HCT116 (cell line): Measurements from ENCODE around the gene USP24. TPM values are rescaled to one million over a fixed set of nuclear protein-coding genes. Genes with fewer than 3 reads are reported as not detected.

Experiments
- ATAC-seq: fragments of 200-7000 bp; cut with Tn5 transposase; 2 replicates; pipeline ENCODE4 v1.9.1; 2020; ENCODE audit warnings: mild to moderate bottlenecking, moderate library complexity
- BruUV-seq: library from RNA; stranded (reverse); fragments of 400-500 nt; replicated peaks from 2 replicates; lab custom pipeline; 2021; lab: Mats Ljungman, UMichigan
- CTCF ChIA-PET: fragments of 300-600 bp; sonication (Branson Sonifier 250); formaldehyde crosslinking; loops from one replicate; lab custom pipeline; 2021; ENCODE audit warnings: antibody characterized with exemption; lab: Charles Lee
- POLR2A ChIA-PET: fragments of 300-600, 350-600 bp; sonication (Branson Sonifier 250); formaldehyde crosslinking; loops from one replicate; lab custom pipeline; 2021; ENCODE audit warnings: antibody characterized with exemption; lab: Charles Lee
- RAD21 ChIA-PET, 2 experiments: fragments of 300-600 bp; sonication (Branson Sonifier 250); formaldehyde crosslinking; loops; one replicate each; lab custom pipeline; 2023; ENCODE audit warnings: low total read pairs in 2 of 2; ENCODE audit not compliant: uncharacterized antibody in 2 of 2, unreplicated experiment in 2 of 2, low non-redundant PET in 1 of 2; lab: Charles Lee
- DNase-seq: peaks from one replicate; pipeline ENCODE4 v3.0.0-alpha.2; 2010; ENCODE audit warnings: low read depth, low spot score
- H2AFZ ChIP-seq: fragments of 200-600 bp; shearing (Covaris generic), sonication (generic); 2 replicates; pipeline ENCODE4 v1.6.1; 2017; ENCODE audit warnings: low read depth, mixed run types, mixed read lengths, antibody characterized with exemption, low read length; ENCODE audit not compliant: poor library complexity, severe bottlenecking
- H3K27ac ChIP-seq: 2 replicates; pipeline ENCODE4 v1.5.1; 2012; ENCODE audit warnings: low read depth, low read length
- H3K27me3 ChIP-seq: fragments of 200-600 bp; sonication (generic); 2 replicates; pipeline ENCODE4 v1.6.1; 2016; ENCODE audit warnings: mixed run types, low read length, mixed read lengths; ENCODE audit not compliant: insufficient read depth
- H3K36me3 ChIP-seq, 2 experiments: fragments of 200-500 bp in 1 of 2; fragments of 200-600 bp in 1 of 2; sonication (Bioruptor generic) in 1 of 2; sonication (generic) in 1 of 2; 2 replicates each; pipeline versions ENCODE4 v1.5.1 to v1.6.1; 2014 to 2016; ENCODE audit warnings: low read length in 2 of 2, inconsistent platforms in 1 of 2, mixed read lengths in 1 of 2, mixed run types in 1 of 2; ENCODE audit not compliant: insufficient read depth in 2 of 2, control insufficient read depth in 1 of 2
- H3K4me1 ChIP-seq, 2 experiments: fragments of 200-600 bp in 1 of 2; sonication (generic) in 1 of 2; 2 replicates each; pipeline versions ENCODE4 v1.5.1 to v1.6.1; 2012 to 2017; ENCODE audit warnings: low read length in 2 of 2, inconsistent platforms in 1 of 2, mild to moderate bottlenecking in 1 of 2, mixed read lengths in 1 of 2, mixed run types in 1 of 2, moderate library complexity in 1 of 2; ENCODE audit not compliant: insufficient read depth in 2 of 2, control insufficient read depth in 1 of 2
- H3K4me2 ChIP-seq: fragments of 200-600 bp; sonication (generic); 2 replicates; pipeline ENCODE4 v1.6.1; 2017; ENCODE audit warnings: mixed run types, low read length, mixed read lengths
- H3K4me3 ChIP-seq, 2 experiments: fragments of 200-600 bp in 1 of 2; sonication (generic) in 1 of 2; replicated peaks in 1 of 2; 2 replicates each; pipeline ENCODE4 v1.5.1; 2011 to 2016; ENCODE audit warnings: low read length in 2 of 2, control low read depth in 1 of 2, low read depth in 1 of 2, mild to moderate bottlenecking in 1 of 2, mixed read lengths in 1 of 2, mixed run types in 1 of 2
- H3K79me2 ChIP-seq: fragments of 200-600 bp; sonication (generic); 2 replicates; pipeline ENCODE4 v1.6.1; 2017; ENCODE audit warnings: mild to moderate bottlenecking, mixed run types, low read length, moderate library complexity, mixed read lengths; ENCODE audit not compliant: insufficient read depth
- H3K9ac ChIP-seq: fragments of 200-600 bp; sonication (generic); 2 replicates; pipeline ENCODE4 v1.6.1; 2016; ENCODE audit warnings: low read length, mixed read lengths
- H3K9me2 ChIP-seq: fragments of 200-600 bp; sonication (generic), shearing (Covaris generic); 2 replicates; pipeline ENCODE4 v1.6.1; 2017; ENCODE audit warnings: mixed run types, mild to moderate bottlenecking, moderate library complexity; ENCODE audit not compliant: insufficient read depth
- H3K9me3 ChIP-seq, 2 experiments: fragments of 200-500 bp in 1 of 2; fragments of 200-600 bp in 1 of 2; sonication (Bioruptor generic) in 1 of 2; sonication (generic) in 1 of 2; 2 replicates each; pipeline ENCODE4 v1.6.1; 2014 to 2017; ENCODE audit warnings: low read length in 2 of 2, mixed read lengths in 2 of 2, inconsistent platforms in 1 of 2, low read depth in 1 of 2, mild to moderate bottlenecking in 1 of 2, mixed run types in 1 of 2, moderate library complexity in 1 of 2; ENCODE audit not compliant: control insufficient read depth in 1 of 2, insufficient read depth in 1 of 2
- H4K20me1 ChIP-seq: fragments of 200-600 bp; sonication (generic), shearing (Covaris generic); 2 replicates; pipeline ENCODE4 v1.6.1; 2017; ENCODE audit warnings: mixed run types, mild to moderate bottlenecking, moderate library complexity; ENCODE audit not compliant: insufficient read depth
- FOSL1 ChIP-seq: IDR thresholded peaks from 2 replicates; pipeline ENCODE4 v1.6.1; 2012; ENCODE audit warnings: low read depth
- JUND ChIP-seq: IDR thresholded peaks from 2 replicates; pipeline ENCODE4 v1.6.1; 2012
- POLR2A ChIP-seq: IDR thresholded peaks from 2 replicates; pipeline ENCODE4 v1.7.0; 2011; ENCODE audit warnings: borderline replicate concordance; ENCODE audit not compliant: insufficient read depth, insufficient read length; ENCODE audit errors: extremely low read depth
- REST ChIP-seq: IDR thresholded peaks from 2 replicates; pipeline ENCODE4 v1.6.1; 2012; ENCODE audit warnings: low read depth
- SP1 ChIP-seq: IDR thresholded peaks from 2 replicates; pipeline ENCODE4 v1.6.1; 2012; ENCODE audit warnings: low read depth
- SRF ChIP-seq: IDR thresholded peaks from 2 replicates; pipeline ENCODE4 v1.6.1; 2012; ENCODE audit warnings: low read depth
- YY1 ChIP-seq: IDR thresholded peaks from 2 replicates; pipeline ENCODE4 v1.6.1; 2011; ENCODE audit warnings: low read length, low read depth, moderate library complexity, mild to moderate bottlenecking; ENCODE audit not compliant: insufficient replicate concordance; ENCODE audit errors: extremely low read depth
- intact Hi-C: fragments of 100-400 bp; cut with micrococcal nuclease; formaldehyde crosslinking; loops from 2 replicates; pipeline ENCODE4 v1.10.0; 2022
- total RNA-seq: library from RNA; stranded (reverse); gene quantifications from one replicate; pipeline ENCODE4 v1.2.1, GENCODE V29; 2021; ENCODE audit not compliant: unreplicated experiment

Gene USP24
- total RNA-seq, 1 experiment from 2014 or later: 34.2 TPM

GRCh38 chr1:55171694-55172093, 43.5 kb downstream of the USP24 start:
- intact Hi-C loops: no loop called here
- ATAC-seq (no peak), DNase-seq (no peak)

More at GRCh38 chr1:55171694-55172093, 43.5 kb downstream of the USP24 start:
- TF ChIP-seq SP1: no peak
- no peak for TF ChIP-seq YY1
- no peak for TF ChIP-seq SRF
- no peak for TF ChIP-seq JUND
- no peak for TF ChIP-seq REST
- no peak for TF ChIP-seq FOSL1
- TF ChIP-seq POLR2A: no peak
- TF ChIP-seq, all 23 proteins: peak for 0
- H3K27ac ChIP-seq: no peak overlapping the region
- H3K79me2 ChIP-seq: 0 out of 2 replicates have a peak, but pooled peaks cover 4% of the 10 kb centered on the region
- no peaks in the 10 kb centered on the region for H3K9me3 ChIP-seq
- no peaks in the 10 kb centered on the region for H3K9me2 ChIP-seq
- POLR2A ChIA-PET: no interaction called here
- H3K27me3 ChIP-seq: no peaks in the 10 kb centered on the region
- no TSS peak for BruUV-seq
- no peaks in the 10 kb centered on the region for H3K4me1 ChIP-seq
- no peak overlapping the region for H3K9ac ChIP-seq
- CTCF ChIA-PET: no interaction called here
- no peak overlapping the region for H2AFZ ChIP-seq
- no peak overlapping the region for H3K4me3 ChIP-seq
- H3K36me3 ChIP-seq: peaks cover 3 to 10% of the 10 kb centered on the region in 2 experiments; a peak in 2 of 4 replicates
- RAD21 ChIA-PET: no interaction called here
- H4K20me1 ChIP-seq: no peaks in the 10 kb centered on the region
- no peak overlapping the region for H3K4me2 ChIP-seq
